Renal cortex interstitium (tissue), 11 donors: ENCODE results near the gene RPL23. TPM values are rescaled to one million over a fixed set of nuclear protein-coding genes. Genes with fewer than 3 reads are reported as not detected.

Experiments
- DNase-seq, 11 donors: peaks; one replicate each; pipeline ENCODE4 v3.0.0-alpha.2; 2013; ENCODE audit warnings: low read depth in 9 of 11, low spot score in 4 of 11; ENCODE audit errors: extremely low read depth in 1 of 11
- polyA plus RNA-seq, 3 donors: library from polyadenylated mRNA; unstranded; fragments of 120-200 nt; gene quantifications; one replicate each; pipeline ENCODE4 v1.2.1, GENCODE V29; 2013; ENCODE audit not compliant: insufficient read length in 3 of 3

RPL23 gene
- polyA plus RNA-seq, 3 donors = 2,289 to 2,767 (median 2,734) TPM

GRCh38 chr17:38892620-38893019 is 39.1 kb upstream of the RPL23 start:
- no peak for DNase-seq

GRCh38 chr17:38892083-38892482 is 38.6 kb upstream of the RPL23 start:
- no peak for DNase-seq

GRCh38 chr17:38891441-38891840 is 37.9 kb upstream of the RPL23 start:
- no peak for DNase-seq

GRCh38 chr17:38890410-38890746 is 36.9 kb upstream of the RPL23 start:
- DNase-seq = no peak

- DNase-seq = no peak
Observed at GRCh38 chr17:38889745-38890409, 36.4 kb upstream of the RPL23 start.

GRCh38 chr17:38888842-38889241 is 35.3 kb upstream of the RPL23 start:
- no peak for DNase-seq

GRCh38 chr17:38886643-38887010 is 33.1 kb upstream of the RPL23 start:
- DNase-seq = no peak

GRCh38 chr17:38885728-38886642 is 32.5 kb upstream of the RPL23 start:
- DNase-seq = no peak

GRCh38 chr17:38885044-38885727 is 31.7 kb upstream of the RPL23 start:
- no peak for DNase-seq

GRCh38 chr17:38883592-38884526 is 30.3 kb upstream of the RPL23 start:
- no peak for DNase-seq

GRCh38 chr17:38882870-38883269 is 29.3 kb upstream of the RPL23 start:
- DNase-seq = no peak

- DNase-seq = peak in 2 of 11 donors; percentile 68 to 86
Observed at GRCh38 chr17:38881600-38882191, 28.2 kb upstream of the RPL23 start.

GRCh38 chr17:38879878-38880665 is 26.6 kb upstream of the RPL23 start:
- DNase-seq = peak in 4 of 11 donors; percentile 42 to 81 (median 71)

GRCh38 chr17:38877130-38877851 is 23.8 kb upstream of the RPL23 start:
- DNase-seq = no peak

- DNase-seq = no peak
Observed at GRCh38 chr17:38875477-38876075, 22.1 kb upstream of the RPL23 start.

- DNase-seq = no peak
Observed at GRCh38 chr17:38874505-38875400, 21.2 kb upstream of the RPL23 start.
